Cerebellar nuclear complex (tissue), 1 donor: ENCODE results near the gene TAF1B.

ENCODE experiments used
- DNase-seq, 2 experiments: peaks; one replicate each; lab custom pipeline; 2025; lab: John Stamatoyannopoulos, UW

The TAF1B gene

DNA sequence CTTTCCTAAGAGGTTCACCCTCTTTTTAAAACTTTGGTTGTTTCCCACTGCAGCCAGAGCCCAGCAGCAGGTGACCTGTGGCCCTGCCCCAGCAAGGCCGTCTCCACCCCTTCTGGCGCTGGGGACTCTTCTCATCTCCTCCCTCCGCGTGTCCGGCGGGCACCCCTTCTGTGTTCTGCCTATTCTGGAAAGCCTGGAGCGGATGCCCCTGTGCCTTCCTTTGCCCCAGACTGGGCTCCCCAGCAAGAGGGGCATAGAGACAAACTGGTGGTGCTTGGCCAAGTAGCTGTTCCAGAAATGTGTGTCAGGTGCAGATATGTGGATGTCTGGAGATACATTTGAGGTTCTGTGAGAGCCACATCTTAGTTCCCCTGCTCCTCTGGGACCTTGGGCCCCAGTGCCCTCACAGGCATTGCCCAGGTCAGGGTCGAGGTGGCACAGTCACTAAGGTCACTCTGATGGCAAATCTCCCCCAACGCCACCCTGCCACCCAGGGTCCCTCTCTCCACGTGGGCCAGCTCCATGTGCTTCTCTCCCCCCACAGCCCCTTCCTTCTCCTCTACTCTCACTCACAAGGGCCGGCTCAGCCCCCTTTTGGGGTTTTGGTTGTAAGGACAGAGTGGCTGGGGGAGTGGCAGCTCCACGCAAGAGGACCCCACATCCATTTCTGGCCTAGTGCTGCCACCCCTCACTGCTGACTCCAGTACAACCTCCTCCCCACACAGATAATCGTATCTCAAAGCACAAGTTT is 35.5 kb upstream of the TAF1B start:
- no peak for DNase-seq

DNA sequence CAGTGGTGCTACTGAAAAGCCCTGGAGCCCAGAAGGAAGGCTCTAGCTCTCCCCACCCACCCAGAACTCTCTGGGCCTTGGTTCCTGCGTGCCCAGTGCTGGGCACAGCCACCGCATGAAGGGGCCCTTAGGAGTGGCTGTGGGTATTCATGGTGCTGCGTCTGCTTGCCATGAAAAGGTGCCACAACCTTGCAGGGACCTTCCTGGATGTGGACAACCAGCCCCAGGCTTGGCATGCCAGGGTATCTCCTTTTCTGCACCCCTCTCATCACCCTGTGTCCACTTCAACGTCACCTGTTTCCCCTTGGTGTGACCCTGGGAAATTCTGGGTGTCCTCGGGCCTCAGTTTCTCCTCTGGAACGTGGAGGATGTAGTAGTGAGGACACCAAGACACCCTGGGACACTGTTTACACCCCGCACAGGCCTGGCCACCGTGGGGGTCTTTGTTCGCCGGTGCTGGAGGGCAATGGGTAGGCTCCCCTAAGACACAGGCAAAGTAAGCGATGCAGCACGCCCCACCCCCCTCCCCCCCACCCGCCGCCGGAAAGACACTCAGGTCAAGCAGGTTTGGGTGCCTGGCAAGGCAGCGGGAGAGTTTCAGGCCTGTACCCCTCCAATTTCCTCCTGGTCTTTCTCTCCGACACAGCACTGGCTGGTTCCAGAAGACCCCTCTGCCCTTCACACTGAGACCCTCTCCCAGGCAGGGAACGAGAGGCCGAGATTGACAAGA is 34.8 kb upstream of the TAF1B start:
- DNase-seq = no peak

- no peak for DNase-seq
These were observed 34.3 kb upstream of the TAF1B start for GRCh38 chr2:9809064-9809356.

- DNase-seq = no peak
These were observed 33.7 kb upstream of the TAF1B start for GRCh38 chr2:9809448-9810088.

GRCh38 chr2:9811216-9811615 is 32.1 kb upstream of the TAF1B start:
- no peak for DNase-seq

GRCh38 chr2:9811679-9812511 is 31.4 kb upstream of the TAF1B start:
- DNase-seq = no peak

DNA sequence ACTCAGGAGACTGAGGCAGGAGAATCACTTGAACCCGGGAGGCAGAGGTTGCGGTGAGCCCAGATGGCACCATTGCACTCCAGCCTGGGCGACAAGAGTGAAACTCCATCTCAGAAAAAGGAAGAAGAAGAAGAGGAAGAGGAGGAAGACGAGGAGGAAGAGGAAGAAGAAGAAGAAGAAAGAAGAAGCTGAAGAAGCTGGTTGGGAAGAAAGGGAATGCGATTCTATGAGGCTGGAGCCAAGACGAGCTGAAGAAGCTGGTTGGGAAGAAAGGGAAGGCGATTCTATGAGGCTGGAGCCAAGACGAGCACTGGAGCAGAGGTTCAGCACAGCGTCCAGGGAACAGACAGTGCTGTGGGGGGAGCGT is 30.3 kb upstream of the TAF1B start:
- no peak for DNase-seq

GRCh38 chr2:9813312-9814128 is 29.8 kb upstream of the TAF1B start:
- peak in 1 of 2 experiments; percentile 39 for DNase-seq

GRCh38 chr2:9814129-9814868 is 29.0 kb upstream of the TAF1B start:
- no peak for DNase-seq

DNA sequence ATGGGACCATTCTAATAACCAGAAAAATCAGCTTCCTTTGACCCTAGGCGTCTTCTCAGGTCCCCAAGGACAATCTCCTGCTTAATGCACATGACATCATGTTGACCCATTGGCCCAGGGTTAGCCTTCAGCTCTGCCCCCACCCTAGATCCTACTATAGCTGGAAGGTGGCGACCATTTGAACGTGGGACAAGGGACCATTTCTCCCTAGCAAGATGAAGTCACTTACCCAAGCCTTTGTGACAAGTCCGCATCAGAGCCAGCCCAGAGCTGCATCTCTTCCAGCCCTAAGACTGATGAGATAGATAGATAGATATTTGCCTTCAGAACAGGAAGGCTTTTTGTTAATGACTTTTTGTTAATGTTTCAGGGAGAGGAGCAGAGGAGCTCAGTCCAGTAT is 28.2 kb upstream of the TAF1B start:
- DNase-seq = no peak

- DNase-seq = no peak
These were observed 27.4 kb upstream of the TAF1B start for GRCh38 chr2:9815844-9816279.

DNA sequence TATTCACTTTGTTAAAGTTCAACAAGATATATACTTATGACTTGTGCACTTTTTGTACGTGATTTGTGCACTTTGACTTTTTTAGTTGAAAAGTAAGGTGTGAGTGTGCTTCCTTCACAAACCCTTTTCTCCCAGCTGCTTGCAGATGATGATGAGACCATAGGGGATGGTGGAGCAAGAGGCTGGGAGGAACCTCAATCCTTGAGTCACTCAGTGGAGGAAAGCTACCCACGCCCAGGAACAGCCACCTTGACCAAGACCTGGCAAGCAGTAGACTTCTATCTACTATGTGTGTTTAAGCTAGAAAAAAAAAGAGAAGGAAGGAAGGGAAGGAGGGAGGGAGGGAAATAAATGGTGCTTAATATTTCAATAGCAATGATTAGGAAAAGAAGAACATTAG is 25.2 kb upstream of the TAF1B start:
- no peak for DNase-seq

DNA sequence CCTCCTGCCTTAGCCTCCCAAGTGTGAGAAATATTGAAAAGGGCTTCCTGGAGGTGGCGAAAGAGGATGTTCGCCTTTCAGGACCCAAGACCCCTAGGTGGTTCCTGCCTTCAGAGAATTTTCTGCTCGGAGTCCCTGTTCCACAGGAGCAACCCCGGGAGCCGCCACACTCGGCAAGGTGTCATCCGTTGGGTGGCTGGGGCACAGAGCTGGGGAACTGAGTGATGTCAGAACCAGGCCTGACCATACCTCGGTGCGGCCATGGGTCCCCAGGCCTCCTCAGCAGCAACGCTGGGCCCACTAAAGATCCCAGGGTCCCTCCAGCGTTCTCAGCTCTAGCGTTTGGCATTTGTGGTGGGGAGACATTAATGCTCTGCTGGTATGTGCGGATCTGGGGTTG is 23.7 kb upstream of the TAF1B start:
- DNase-seq = no peak

- no peak for DNase-seq
These were observed 23.0 kb upstream of the TAF1B start for GRCh38 chr2:9820020-9820973.

GRCh38 chr2:9821805-9822445 is 21.3 kb upstream of the TAF1B start:
- DNase-seq = no peak

GRCh38 chr2:9824441-9824840 is 18.8 kb upstream of the TAF1B start:
- no peak for DNase-seq

DNA sequence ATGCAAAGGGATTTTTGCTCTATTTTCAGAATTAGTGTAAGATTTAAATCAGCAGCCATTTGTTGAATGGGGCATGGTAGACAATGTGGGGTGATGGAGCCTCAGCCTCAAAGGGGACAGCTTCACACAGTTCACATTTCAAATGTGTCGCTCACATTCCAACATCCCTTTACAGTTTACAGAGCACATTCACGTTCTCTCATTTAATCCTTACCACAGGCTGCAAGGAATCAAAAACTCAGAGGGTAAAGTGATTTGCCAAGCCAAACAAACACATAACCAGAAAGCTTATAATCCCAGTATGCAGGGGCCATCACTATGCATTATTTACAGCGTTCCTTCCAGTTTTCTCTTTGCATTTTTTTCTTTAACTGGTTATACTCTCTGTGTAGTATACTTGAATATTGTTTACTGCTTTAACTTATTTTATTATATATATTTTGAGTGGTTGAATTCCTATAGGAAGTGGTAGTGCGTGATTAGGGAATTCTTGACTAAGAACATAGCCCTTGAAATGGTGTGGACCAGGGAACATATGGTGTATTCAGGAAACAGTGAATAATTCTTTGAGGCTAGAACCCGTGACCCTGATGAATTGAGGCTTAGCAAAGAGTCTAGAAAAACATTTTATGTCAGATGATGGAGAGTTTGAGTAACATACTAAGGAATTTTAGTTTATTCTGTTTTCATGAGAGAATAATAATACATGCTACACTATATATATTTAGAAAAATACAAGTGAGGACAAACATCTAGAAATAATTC is 18.1 kb upstream of the TAF1B start:
- no peak for DNase-seq

DNA sequence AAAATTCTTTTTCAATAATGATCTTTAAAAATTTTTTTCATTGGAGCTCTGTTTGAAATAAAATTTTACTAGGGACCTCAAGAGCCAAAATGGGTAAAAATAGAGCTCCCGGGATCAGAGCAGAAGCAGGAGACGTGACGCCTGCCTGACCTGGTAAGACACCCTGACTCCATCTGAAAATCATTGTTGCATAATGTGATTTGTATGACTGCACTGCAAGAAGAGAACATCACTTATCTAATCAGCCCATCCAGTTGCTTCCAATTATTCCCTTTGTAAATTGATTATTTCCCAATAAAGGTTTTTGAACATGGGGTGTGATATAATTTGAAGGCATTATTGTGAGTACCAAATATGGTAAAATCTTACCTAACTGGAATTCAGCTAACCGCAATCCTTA is 17.1 kb upstream of the TAF1B start:
- no peak for DNase-seq
